Panc1 (cell line): ENCODE results near the gene GREB1L. TPM values are rescaled to one million over a fixed set of nuclear protein-coding genes. Genes with fewer than 3 reads are reported as not detected.

Source experiments
- ATAC-seq: fragments of 200-7000 bp; cut with Tn5 transposase; 2 replicates; pipeline ENCODE4 v1.9.1; 2020; ENCODE audit warnings: mild to moderate bottlenecking, moderate library complexity
- BruUV-seq: library from RNA; stranded (reverse); fragments of 400-500 nt; replicated peaks from 2 replicates; lab custom pipeline; 2021; lab: Mats Ljungman, UMichigan
- CTCF ChIA-PET: fragments of 300-600 bp; sonication (Branson Sonifier 250); formaldehyde crosslinking; loops from one replicate; lab custom pipeline; 2022; ENCODE audit warnings: antibody characterized with exemption; lab: Charles Lee
- POLR2A ChIA-PET: fragments of 300-600 bp; sonication (Branson Sonifier 250); formaldehyde crosslinking; loops from one replicate; lab custom pipeline; 2022; ENCODE audit warnings: antibody characterized with exemption; lab: Charles Lee
- DNase-seq: peaks from one replicate; pipeline ENCODE4 v3.0.0-alpha.2; 2010; ENCODE audit warnings: low read depth, low spot score
- H3K27ac ChIP-seq: 2 replicates; pipeline ENCODE4 v1.5.1; 2011; ENCODE audit warnings: mild to moderate bottlenecking, low read length, inconsistent platforms
- H3K27me3 ChIP-seq: fragments of 200-500 bp; sonication (Bioruptor generic); 2 replicates; pipeline ENCODE4 v1.6.0; 2014; ENCODE audit warnings: low read length, inconsistent platforms; ENCODE audit not compliant: control insufficient read depth, insufficient read depth
- H3K36me3 ChIP-seq: fragments of 200-500 bp; sonication (Bioruptor generic); 2 replicates; pipeline ENCODE4 v1.5.1; 2014; ENCODE audit warnings: inconsistent platforms, mild to moderate bottlenecking, low read length, moderate library complexity; ENCODE audit not compliant: control insufficient read depth, insufficient read depth
- H3K4me1 ChIP-seq: 2 replicates; pipeline ENCODE4 v1.5.1; 2011; ENCODE audit warnings: inconsistent platforms, mild to moderate bottlenecking, low read length, moderate library complexity; ENCODE audit not compliant: control insufficient read depth, insufficient read depth
- H3K4me3 ChIP-seq, 2 experiments: 2 replicates each; pipeline ENCODE4 v1.5.1; 2011 to 2012; ENCODE audit warnings: low read depth in 2 of 2, low read length in 2 of 2, mild to moderate bottlenecking in 2 of 2, inconsistent platforms in 1 of 2, moderate library complexity in 1 of 2
- H3K9me3 ChIP-seq: fragments of 200-500 bp; sonication (Bioruptor generic); 2 replicates; pipeline ENCODE4 v1.5.1; 2014; ENCODE audit warnings: low read depth, mild to moderate bottlenecking, inconsistent platforms, low read length, moderate library complexity; ENCODE audit not compliant: control insufficient read depth, insufficient read depth
- POLR2AphosphoS5 ChIP-seq: IDR thresholded peaks from 2 replicates; pipeline ENCODE4 v1.6.1; 2012; ENCODE audit warnings: mild to moderate bottlenecking, low read depth, low read length, moderate library complexity
- SIN3A ChIP-seq: IDR thresholded peaks from 2 replicates; pipeline ENCODE4 v1.6.1; 2012; ENCODE audit warnings: low read depth, mild to moderate bottlenecking, low read length, moderate library complexity, borderline replicate concordance; ENCODE audit not compliant: insufficient read depth
- TCF7L2 ChIP-seq: IDR thresholded peaks from 2 replicates; pipeline ENCODE4 v1.6.1; 2011; ENCODE audit warnings: mild to moderate bottlenecking, low read depth, low read length, inconsistent platforms
- in situ Hi-C: cut with HindIII; loops from 2 replicates; pipeline ENCODE4 v1.10.0; 2016; ENCODE audit warnings: low sequenced_read_pairs, low pct_unique_long_range_greater_than_20kb
- intact Hi-C: fragments of 100-400 bp; cut with micrococcal nuclease; formaldehyde crosslinking; loops from one replicate; pipeline ENCODE4 v1.10.0; 2022; ENCODE audit not compliant: unreplicated experiment
- total RNA-seq: library from RNA; stranded (reverse); gene quantifications from one replicate; pipeline ENCODE4 v1.2.1, GENCODE V29; 2021; ENCODE audit not compliant: unreplicated experiment
- TF ChIP-seq, protein P1 (sequence below), 2 experiments: IDR thresholded peaks; 2 replicates each; pipeline ENCODE4 v1.6.1; 2011 to 2012; ENCODE audit warnings: low read depth in 2 of 2, control low read depth in 1 of 2, low read length in 1 of 2, mild to moderate bottlenecking in 1 of 2, moderate library complexity in 1 of 2; ENCODE audit not compliant: insufficient read depth in 1 of 2
- TF ChIP-seq, protein P2 (sequence below): fragments of 450-650 bp; IDR thresholded peaks from 2 replicates; pipeline ENCODE4 v1.5.1; 2017; ENCODE audit warnings: mild to moderate bottlenecking

Gene GREB1L
- total RNA-seq, 1 experiment from 2014 or later: 11.0 TPM

DNA sequence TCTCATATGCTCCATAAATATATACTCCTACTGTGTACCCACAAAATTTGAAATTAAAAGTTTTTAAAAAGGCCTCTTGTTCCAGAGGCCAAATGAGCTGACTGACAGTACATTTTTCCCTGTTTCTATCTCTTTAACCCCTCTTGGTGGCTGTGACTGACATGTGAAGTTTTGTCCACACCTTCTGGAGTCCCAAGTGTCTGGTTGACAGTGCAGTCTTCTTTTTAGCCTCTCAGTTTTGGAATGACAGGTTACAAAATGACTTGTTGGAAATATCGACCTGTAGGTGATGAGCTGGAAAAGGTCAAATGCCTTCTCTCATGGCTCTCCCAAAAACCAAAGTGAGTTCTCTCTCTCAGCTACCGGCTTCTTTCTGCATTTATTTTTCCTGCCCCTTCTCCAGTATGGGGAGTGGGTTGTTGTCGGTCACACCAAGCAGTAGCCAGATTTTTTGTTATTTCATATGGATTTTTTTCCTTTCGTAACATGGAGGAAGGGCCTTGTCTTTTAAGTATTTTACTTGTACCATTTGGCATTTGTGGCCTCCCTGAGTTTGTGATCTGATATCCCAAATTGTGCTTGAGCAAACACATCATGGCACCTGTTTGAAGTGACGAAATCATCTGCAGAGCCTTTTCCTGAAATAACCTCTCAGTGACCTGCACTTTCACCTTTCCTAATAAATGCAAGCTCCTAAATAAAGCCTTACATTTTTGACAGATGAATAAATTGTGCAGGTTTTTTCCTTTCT is 214.6 kb downstream of the GREB1L start:
- Histone ChIP-seq H3K27me3 (no peaks in the 10 kb centered on the region), H3K9me3 (no peaks in the 10 kb centered on the region), H3K36me3 (no peaks in the 10 kb centered on the region), H3K4me1 (no peaks in the 10 kb centered on the region), H3K4me3 (no peak overlapping the region), H3K27ac (no peak overlapping the region)
- ChIA-PET POLR2A (no interaction called here), CTCF (no interaction called here)
- ATAC-seq (no peak), DNase-seq (no peak)
- TF ChIP-seq, protein P1, sequence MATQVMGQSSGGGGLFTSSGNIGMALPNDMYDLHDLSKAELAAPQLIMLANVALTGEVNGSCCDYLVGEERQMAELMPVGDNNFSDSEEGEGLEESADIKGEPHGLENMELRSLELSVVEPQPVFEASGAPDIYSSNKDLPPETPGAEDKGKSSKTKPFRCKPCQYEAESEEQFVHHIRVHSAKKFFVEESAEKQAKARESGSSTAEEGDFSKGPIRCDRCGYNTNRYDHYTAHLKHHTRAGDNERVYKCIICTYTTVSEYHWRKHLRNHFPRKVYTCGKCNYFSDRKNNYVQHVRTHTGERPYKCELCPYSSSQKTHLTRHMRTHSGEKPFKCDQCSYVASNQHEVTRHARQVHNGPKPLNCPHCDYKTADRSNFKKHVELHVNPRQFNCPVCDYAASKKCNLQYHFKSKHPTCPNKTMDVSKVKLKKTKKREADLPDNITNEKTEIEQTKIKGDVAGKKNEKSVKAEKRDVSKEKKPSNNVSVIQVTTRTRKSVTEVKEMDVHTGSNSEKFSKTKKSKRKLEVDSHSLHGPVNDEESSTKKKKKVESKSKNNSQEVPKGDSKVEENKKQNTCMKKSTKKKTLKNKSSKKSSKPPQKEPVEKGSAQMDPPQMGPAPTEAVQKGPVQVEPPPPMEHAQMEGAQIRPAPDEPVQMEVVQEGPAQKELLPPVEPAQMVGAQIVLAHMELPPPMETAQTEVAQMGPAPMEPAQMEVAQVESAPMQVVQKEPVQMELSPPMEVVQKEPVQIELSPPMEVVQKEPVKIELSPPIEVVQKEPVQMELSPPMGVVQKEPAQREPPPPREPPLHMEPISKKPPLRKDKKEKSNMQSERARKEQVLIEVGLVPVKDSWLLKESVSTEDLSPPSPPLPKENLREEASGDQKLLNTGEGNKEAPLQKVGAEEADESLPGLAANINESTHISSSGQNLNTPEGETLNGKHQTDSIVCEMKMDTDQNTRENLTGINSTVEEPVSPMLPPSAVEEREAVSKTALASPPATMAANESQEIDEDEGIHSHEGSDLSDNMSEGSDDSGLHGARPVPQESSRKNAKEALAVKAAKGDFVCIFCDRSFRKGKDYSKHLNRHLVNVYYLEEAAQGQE (IDR thresholded peaks at IDR 0.05; ENCODE audit: insufficient read depth in 1 of 2, low read depth in 2 of 2, low read length in 1 of 2): no peak
- TF ChIP-seq TCF7L2 (no peak), POLR2AphosphoS5 (no peak), SIN3A (no peak)
- TF ChIP-seq, protein P2, sequence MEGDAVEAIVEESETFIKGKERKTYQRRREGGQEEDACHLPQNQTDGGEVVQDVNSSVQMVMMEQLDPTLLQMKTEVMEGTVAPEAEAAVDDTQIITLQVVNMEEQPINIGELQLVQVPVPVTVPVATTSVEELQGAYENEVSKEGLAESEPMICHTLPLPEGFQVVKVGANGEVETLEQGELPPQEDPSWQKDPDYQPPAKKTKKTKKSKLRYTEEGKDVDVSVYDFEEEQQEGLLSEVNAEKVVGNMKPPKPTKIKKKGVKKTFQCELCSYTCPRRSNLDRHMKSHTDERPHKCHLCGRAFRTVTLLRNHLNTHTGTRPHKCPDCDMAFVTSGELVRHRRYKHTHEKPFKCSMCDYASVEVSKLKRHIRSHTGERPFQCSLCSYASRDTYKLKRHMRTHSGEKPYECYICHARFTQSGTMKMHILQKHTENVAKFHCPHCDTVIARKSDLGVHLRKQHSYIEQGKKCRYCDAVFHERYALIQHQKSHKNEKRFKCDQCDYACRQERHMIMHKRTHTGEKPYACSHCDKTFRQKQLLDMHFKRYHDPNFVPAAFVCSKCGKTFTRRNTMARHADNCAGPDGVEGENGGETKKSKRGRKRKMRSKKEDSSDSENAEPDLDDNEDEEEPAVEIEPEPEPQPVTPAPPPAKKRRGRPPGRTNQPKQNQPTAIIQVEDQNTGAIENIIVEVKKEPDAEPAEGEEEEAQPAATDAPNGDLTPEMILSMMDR: no peak
- in situ Hi-C loops (no loop called here), intact Hi-C loops (no loop called here)
- BruUV-seq: no TSS peak

DNA sequence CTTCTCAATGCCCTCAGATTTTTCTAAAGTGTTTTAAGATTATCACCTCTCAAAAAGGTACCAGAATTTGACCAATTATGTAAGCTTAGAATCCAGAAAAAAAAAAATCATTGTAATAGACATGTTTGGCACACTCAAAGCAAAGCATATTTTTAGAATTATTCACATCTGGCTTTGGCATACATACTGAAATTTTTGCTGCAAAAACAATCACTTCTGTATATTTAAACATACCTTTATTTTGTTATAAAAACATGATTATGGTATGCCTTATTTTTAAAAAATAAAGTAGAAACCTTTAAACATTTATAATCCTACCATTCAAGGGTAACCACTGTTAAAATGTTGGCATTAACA is 215.1 kb downstream of the GREB1L start:
- Histone ChIP-seq H3K27me3 (no peaks in the 10 kb centered on the region), H3K4me3 (no peak overlapping the region), H3K9me3 (no peaks in the 10 kb centered on the region), H3K4me1 (no peaks in the 10 kb centered on the region), H3K36me3 (no peaks in the 10 kb centered on the region), H3K27ac (no peak overlapping the region)
- in situ Hi-C loops (no loop called here), intact Hi-C loops (no loop called here)
- DNase-seq: no peak
- ChIA-PET CTCF (interaction anchor here (0.7 kb wide), 1 partner anchor 54 kb away, joined by 11 read pairs; no protein-coding TSS in a partner anchor), POLR2A (no interaction called here)
- no peak for ATAC-seq
- BruUV-seq: no TSS peak
- TF ChIP-seq TCF7L2: no peak
- TF ChIP-seq, protein P1 (IDR thresholded peaks at IDR 0.05; ENCODE audit: insufficient read depth in 1 of 2, low read depth in 2 of 2, low read length in 1 of 2): no peak
- no peak for TF ChIP-seq SIN3A
- TF ChIP-seq, protein P2: no peak
- no peak for TF ChIP-seq POLR2AphosphoS5
